ENCODE results near the gene DCBLD2. TPM values are rescaled to one million over a fixed set of nuclear protein-coding genes. Genes with fewer than 3 reads are reported as not detected.

The DCBLD2 gene
- total and polyA plus RNA-seq, 2 of the 4 experiments (the other 2 are of a cell fraction), result 121 to 196 TPM

GRCh38 chr3:98777286-98777685 lies 124.2 kb downstream of the DCBLD2 start:
- H3K4me3 ChIP-seq (ENCODE audit: insufficient read depth, low read depth, low read length), result no peak overlapping the region
- no peak overlapping the region for H4K8ac ChIP-seq (ENCODE audit: low read depth in 2 of 2, low read length in 2 of 2)
- peaks cover 7% of the 10 kb centered on the region; the same call in 1 of the 2 replicates for H4K20me1 ChIP-seq (ENCODE audit: insufficient read depth, low read length)
- H2BK15ac ChIP-seq (ENCODE audit: low read depth, low read length), result peak overlapping the region; percentile 13; the same call in 1 of the 3 replicates
- H3K4ac ChIP-seq (ENCODE audit: low read depth, low read length), result no peak overlapping the region
- no peaks in the 10 kb centered on the region for H3K36me3 ChIP-seq (ENCODE audit: control insufficient read depth, insufficient read depth, low read length)
- H3K27me3 ChIP-seq (ENCODE audit: control insufficient read depth, insufficient read depth, low read length), result no peaks in the 10 kb centered on the region
- H2BK120ac ChIP-seq (ENCODE audit: low read depth, low read length), result no peak overlapping the region
- no peak overlapping the region for H3K23ac ChIP-seq (ENCODE audit: low read depth, low read length)
- ChIA-PET CTCF (interaction anchor here (0.6 to 1.5 kb wide), 2 partner anchors 127 to 238 kb away, joined by 3 to 5 read pairs; no protein-coding TSS in a partner anchor), POLR2A (ENCODE audit: unreplicated experiment) (interaction anchor here (0.8 kb wide), 1 partner anchor 16 kb away, joined by 3 read pairs; no protein-coding TSS in a partner anchor)
- H2AK5ac ChIP-seq (ENCODE audit: low read depth, low read length), result no peak overlapping the region; the same call in 1 of the 2 replicates
- no CpG with 5 or more reads among the region's 2 CpGs for WGBS, 2 experiments (ENCODE audit: extremely low coverage in 2 of 2, insufficient read length in 1 of 2)
- no peaks in the 10 kb centered on the region for H3K9me3 ChIP-seq (ENCODE audit: control insufficient read depth, insufficient read depth, low read length)
- no peak overlapping the region for H4K5ac ChIP-seq (ENCODE audit: low read depth, low read length)
- H3K4me1 ChIP-seq (ENCODE audit: control insufficient read depth, insufficient read depth, low read length), result peaks cover 7% of the 10 kb centered on the region
- H2BK20ac ChIP-seq (ENCODE audit: low read depth, low read length), result no peak overlapping the region
- no peak overlapping the region for H3K9ac ChIP-seq (ENCODE audit: low read depth, low read length)
- H2AK9ac ChIP-seq (replicated peaks; ENCODE audit: low read depth, low read length, poor library complexity), result no peak overlapping the region
- no peak overlapping the region for H2AFZ ChIP-seq (replicated peaks; ENCODE audit: low read length, poor library complexity)
- intact Hi-C loops (cut with micrococcal nuclease) (no loop called here), dilution Hi-C loops (cut with HindIII; ENCODE audit: low sequenced_read_pairs, unreplicated experiment) (no loop called here), in situ Hi-C loops (cut with MboI; ENCODE audit: low sequenced_read_pairs) (no loop called here)
- no peak overlapping the region for H3K14ac ChIP-seq (replicated peaks; ENCODE audit: low read depth, low read length)
- DNase-seq (no peak), ATAC-seq (ENCODE audit: low read depth) (no peak)
- H4K91ac ChIP-seq (ENCODE audit: insufficient read depth, low read depth, low read length), result no peak overlapping the region
- no peaks in the 10 kb centered on the region for H3K79me1 ChIP-seq (ENCODE audit: low read depth in 1 of 2, low read length in 2 of 2)
- H3K9me1 ChIP-seq (ENCODE audit: insufficient read depth, low read length), result peaks cover 14% of the 10 kb centered on the region
- no peak overlapping the region for H3K27ac ChIP-seq (ENCODE audit: insufficient read depth, low read length)
- H3K4me2 ChIP-seq (ENCODE audit: low read depth, low read length), result no peak overlapping the region
- no peak overlapping the region for H3K56ac ChIP-seq (ENCODE audit: extremely low read depth, insufficient read depth, low read length)
- no peak overlapping the region for H2BK5ac ChIP-seq (ENCODE audit: low read depth, low read length, poor library complexity, severe bottlenecking)
- BruUV-seq (replicated peaks), result no TSS peak
- TF ChIP-seq SMC3 (IDR thresholded peaks at IDR 0.05; ENCODE audit: low read depth, low read length) (no peak), POLR2A (IDR thresholded peaks at IDR 0.05; ENCODE audit: low read depth, low read length) (no peak), CTCF (conservative IDR thresholded peaks at IDR 0.05; ENCODE audit: low read depth, low read length) (no peak), NFE2L2 (IDR thresholded peaks at IDR 0.05; ENCODE audit: low read depth, low read length) (no peak), ELK1 (IDR thresholded peaks at IDR 0.05; ENCODE audit: borderline replicate concordance, low read depth, low read length) (no peak), USF2 (IDR thresholded peaks at IDR 0.05; ENCODE audit: low read depth, low read length) (no peak), RFX5 (IDR thresholded peaks at IDR 0.05; ENCODE audit: low read depth, low read length) (no peak), FOS (IDR thresholded peaks at IDR 0.05; ENCODE audit: low read depth, low read length) (no peak), CEBPB (IDR thresholded peaks at IDR 0.05; ENCODE audit: low read depth, low read length) (no peak), MAZ (IDR thresholded peaks at IDR 0.05; ENCODE audit: borderline replicate concordance, low read depth, low read length) (no peak), MXI1 (IDR thresholded peaks at IDR 0.05; ENCODE audit: borderline replicate concordance, low read depth, low read length) (no peak)
- H3K18ac ChIP-seq (ENCODE audit: low read depth, low read length), result no peak overlapping the region
